HG02970 (cell line): ENCODE results near the gene GTSE1.
A peak's percentile ranks its signal among the peaks of the same experiment; 100 is the strongest.
"Not testable (repeated sequence)": the region's sequence is repeated elsewhere in the genome, so short reads cannot be mapped to it uniquely, and the experiment has no call there.

Experiments used
- ATAC-seq: cut with Tn5 transposase; IDR thresholded peaks from one replicate; pipeline ENCODE4 v1.9.1; 2021; ENCODE audit warnings: mild to moderate bottlenecking, moderate library complexity, moderate number of reproducible peaks; ENCODE audit not compliant: unreplicated experiment, low FRiP score

GTSE1 gene

GRCh38 chr22:46296257-46297150 lies at the start of gene GTSE1:
Gene GTSE1, plus strand, starts transcription at chr22:46296870. Its CDS starts 531 bp downstream, at chr22:46297401.
- peak; percentile 96 for ATAC-seq

GRCh38 chr22:46247443-46247975 lies 49.2 kb upstream of the GTSE1 start:
- ATAC-seq = no peak

GRCh38 chr22:46250035-46250782 lies 46.5 kb upstream of the GTSE1 start, which contains the start of gene CDPF1:
Gene CDPF1, minus strand, starts transcription at chr22:46250293. Its CDS starts 2,009 bp downstream, at chr22:46248284.
- ATAC-seq = peak; percentile 71

- no peak for ATAC-seq
Observed at GRCh38 chr22:46250783-46251125, 45.9 kb upstream of the GTSE1 start.

- no peak for ATAC-seq
Observed at GRCh38 chr22:46251266-46251665, 45.4 kb upstream of the GTSE1 start.

- no peak for ATAC-seq
Observed at GRCh38 chr22:46251816-46252380, 44.8 kb upstream of the GTSE1 start.

- ATAC-seq = no peak
Observed at GRCh38 chr22:46256358-46256958, 40.2 kb upstream of the GTSE1 start.

- no peak for ATAC-seq
Observed at GRCh38 chr22:46259374-46259773, 37.3 kb upstream of the GTSE1 start.

- ATAC-seq = no peak
Observed at GRCh38 chr22:46260038-46260437, 36.6 kb upstream of the GTSE1 start.

- no peak for ATAC-seq
Observed at GRCh38 chr22:46262449-46263215, 34.0 kb upstream of the GTSE1 start.

- ATAC-seq = no peak
Observed at GRCh38 chr22:46263216-46263590, 33.5 kb upstream of the GTSE1 start, which contains the start of gene PKDREJ. Gene PKDREJ, minus strand, starts transcription at chr22:46263343. Its CDS starts 21 bp downstream, at chr22:46263322.

- not testable (repeated sequence) for ATAC-seq
Observed at GRCh38 chr22:46264520-46264919, 32.1 kb upstream of the GTSE1 start.

- ATAC-seq = not testable (repeated sequence)
Observed at GRCh38 chr22:46265627-46266026, 31.0 kb upstream of the GTSE1 start.

- ATAC-seq = peak; percentile 71
Observed at GRCh38 chr22:46267431-46268279, 29.0 kb upstream of the GTSE1 start, which contains the start of gene TTC38. Gene TTC38, plus strand, starts transcription at chr22:46268008. Its CDS starts 32 bp downstream, at chr22:46268040.

GRCh38 chr22:46269564-46269963 lies 27.1 kb upstream of the GTSE1 start:
- no peak for ATAC-seq

- ATAC-seq = no peak
Observed at GRCh38 chr22:46272196-46272595, 24.5 kb upstream of the GTSE1 start.

- no peak for ATAC-seq
Observed at GRCh38 chr22:46272762-46273431, 23.8 kb upstream of the GTSE1 start.
